Measurements from ENCODE around the gene C16orf90. TPM values are rescaled to one million over a fixed set of nuclear protein-coding genes. Genes with fewer than 3 reads are reported as not detected.

C16orf90 gene
- total RNA-seq, 1 donor from 2014 or later = not detected

DNA sequence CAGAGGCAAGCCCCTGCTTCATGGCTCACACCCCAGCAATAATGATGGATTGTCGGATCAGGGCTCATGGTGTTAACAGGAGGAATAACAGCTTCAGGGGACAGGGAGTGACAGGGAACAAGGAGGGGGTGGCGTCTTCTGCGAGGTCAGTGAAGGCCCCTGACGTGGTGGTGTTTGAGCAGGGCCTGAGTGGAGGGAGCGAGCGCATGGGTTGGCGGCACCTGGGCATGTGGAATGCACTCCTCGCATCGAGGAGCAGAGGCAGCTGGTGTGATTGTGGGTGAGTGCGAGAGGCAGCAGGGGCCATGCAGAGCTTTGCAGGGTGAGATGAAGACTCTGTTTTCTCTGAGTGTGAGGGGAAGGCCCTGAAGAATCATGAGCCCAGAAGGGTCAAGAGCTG is 38.8 kb upstream of the C16orf90 start:
- H3K9me3 Mint-ChIP-seq = no peaks in the 10 kb centered on the region
- H3K4me2 ChIP-seq = no peak overlapping the region
- H3K27me3 ChIP-seq = no peaks in the 10 kb centered on the region
- H3K4me3 ChIP-seq = no peak overlapping the region
- H3K9me3 ChIP-seq (ENCODE audit: low read depth) = no peaks in the 10 kb centered on the region
- no peak overlapping the region for H2AFZ ChIP-seq (replicated peaks)
- no peak overlapping the region for H3K27ac ChIP-seq
- peaks cover 26% of the 10 kb centered on the region for H3K36me3 Mint-ChIP-seq
- H3K79me2 ChIP-seq (ENCODE audit: low read depth) = no peaks in the 10 kb centered on the region
- peaks cover under 1% of the 10 kb centered on the region for H3F3A ChIP-seq (ENCODE audit: low read depth)
- no peak overlapping the region for H3K27ac Mint-ChIP-seq
- peaks cover under 1% of the 10 kb centered on the region for H3K36me3 ChIP-seq
- H3K27me3 Mint-ChIP-seq (ENCODE audit: insufficient read depth, low read depth) = peaks cover under 1% of the 10 kb centered on the region
- TF ChIP-seq CTCF (IDR thresholded peaks at IDR 0.05) (no peak), EZH2phosphoT487 (IDR thresholded peaks at IDR 0.05) (no peak), EZH2 (IDR thresholded peaks at IDR 0.05) (no peak)
- H3K4me3 Mint-ChIP-seq = no peak overlapping the region
- H4K20me1 ChIP-seq (ENCODE audit: low read depth) = no peaks in the 10 kb centered on the region
- H3K9ac ChIP-seq = no peak overlapping the region
- H3K4me1 Mint-ChIP-seq = no peaks in the 10 kb centered on the region
- no peak for DNase-seq (ENCODE audit: low spot score)
- H3K4me1 ChIP-seq = no peaks in the 10 kb centered on the region

DNA sequence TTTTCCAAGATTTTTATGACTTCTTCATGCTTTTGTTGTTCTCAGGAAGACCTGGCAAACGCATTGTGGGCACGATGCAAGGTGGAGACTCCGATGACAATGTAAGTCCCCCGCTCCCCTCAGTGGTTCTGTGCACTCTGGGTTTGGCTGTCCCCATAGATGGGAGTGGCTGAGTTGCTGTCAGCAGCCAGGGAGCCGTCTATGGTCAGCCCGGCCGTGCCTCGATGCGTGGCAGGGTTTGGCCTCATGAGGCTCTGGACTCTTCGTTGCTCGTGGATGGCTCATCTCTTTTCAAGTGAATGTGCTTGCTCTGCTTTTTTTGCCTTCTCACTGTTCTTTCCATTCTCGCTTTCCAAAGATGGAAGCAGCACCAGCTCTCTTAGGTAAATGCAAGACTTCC is 37.5 kb upstream of the C16orf90 start:
- Histone ChIP-seq H3K4me2 (no peak overlapping the region), H3K4me3 (no peak overlapping the region), H2AFZ (replicated peaks) (no peak overlapping the region), H3K27me3 (no peaks in the 10 kb centered on the region), H3K9ac (no peak overlapping the region), H3K9me3 (ENCODE audit: low read depth) (no peaks in the 10 kb centered on the region), H3K79me2 (ENCODE audit: low read depth) (no peaks in the 10 kb centered on the region), H3K4me1 (no peaks in the 10 kb centered on the region), H3K27ac (no peak overlapping the region), H3K36me3 (peaks cover 6% of the 10 kb centered on the region), H3F3A (ENCODE audit: low read depth) (peaks cover 7% of the 10 kb centered on the region), H4K20me1 (ENCODE audit: low read depth) (no peaks in the 10 kb centered on the region)
- H3K36me3 Mint-ChIP-seq = peaks cover 39% of the 10 kb centered on the region
- DNase-seq (ENCODE audit: low spot score) = no peak
- no peaks in the 10 kb centered on the region for H3K4me1 Mint-ChIP-seq
- peaks cover under 1% of the 10 kb centered on the region for H3K9me3 Mint-ChIP-seq
- H3K27me3 Mint-ChIP-seq (ENCODE audit: insufficient read depth, low read depth) = peaks cover 2% of the 10 kb centered on the region
- no peak overlapping the region for H3K4me3 Mint-ChIP-seq
- H3K27ac Mint-ChIP-seq = no peak overlapping the region
- TF ChIP-seq CTCF (IDR thresholded peaks at IDR 0.05) = no peak
- no peak for TF ChIP-seq EZH2 (IDR thresholded peaks at IDR 0.05)
- TF ChIP-seq EZH2phosphoT487 (IDR thresholded peaks at IDR 0.05) = no peak

DNA sequence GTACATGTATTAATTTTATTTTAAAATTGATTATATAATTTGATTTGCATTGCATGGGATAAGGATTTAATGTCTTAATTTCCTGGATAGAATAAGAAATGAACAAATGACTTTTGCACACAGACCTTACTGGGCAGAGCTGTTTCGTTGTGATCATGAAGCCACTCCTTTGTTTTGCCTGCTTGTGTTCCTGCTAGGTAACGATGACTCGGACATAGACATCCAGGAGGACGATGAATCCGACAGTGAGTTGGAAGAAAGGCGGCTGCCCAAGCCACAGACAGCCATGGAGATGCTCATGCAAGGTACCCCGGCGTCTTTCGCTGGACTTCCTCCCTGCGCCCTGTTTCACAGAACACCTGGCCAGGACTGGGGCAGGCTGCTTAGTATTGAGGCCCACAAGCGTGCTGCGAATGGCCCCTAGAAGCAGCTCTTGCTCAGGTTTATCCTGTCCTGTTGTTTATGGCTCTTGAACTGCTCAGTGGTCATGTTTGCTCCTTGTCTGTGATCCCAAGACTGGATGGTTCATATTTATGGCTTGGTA is 35.2 kb upstream of the C16orf90 start:
- peaks cover 6% of the 10 kb centered on the region for H3K9me3 Mint-ChIP-seq
- no peak for DNase-seq (ENCODE audit: low spot score)
- H3K4me3 Mint-ChIP-seq = no peak overlapping the region
- Histone ChIP-seq H3K79me2 (ENCODE audit: low read depth) (no peaks in the 10 kb centered on the region), H4K20me1 (ENCODE audit: low read depth) (no peaks in the 10 kb centered on the region), H3K9ac (no peak overlapping the region), H3K4me3 (no peak overlapping the region), H3K4me2 (no peak overlapping the region), H3K4me1 (no peaks in the 10 kb centered on the region), H3K27ac (no peak overlapping the region), H3K27me3 (no peaks in the 10 kb centered on the region), H3K36me3 (peaks cover 6% of the 10 kb centered on the region), H2AFZ (replicated peaks) (no peak overlapping the region), H3F3A (ENCODE audit: low read depth) (peaks cover 7% of the 10 kb centered on the region), H3K9me3 (ENCODE audit: low read depth) (no peaks in the 10 kb centered on the region)
- H3K27me3 Mint-ChIP-seq (ENCODE audit: insufficient read depth, low read depth) = peaks cover 2% of the 10 kb centered on the region
- TF ChIP-seq EZH2phosphoT487 (IDR thresholded peaks at IDR 0.05) (no peak), CTCF (IDR thresholded peaks at IDR 0.05) (no peak), EZH2 (IDR thresholded peaks at IDR 0.05) (no peak)
- peaks cover 48% of the 10 kb centered on the region for H3K36me3 Mint-ChIP-seq
- no peak overlapping the region for H3K27ac Mint-ChIP-seq
- no peaks in the 10 kb centered on the region for H3K4me1 Mint-ChIP-seq

Data from neural progenitor cell (in vitro differentiated cells).